Activated CD8-positive, alpha-beta memory T cell treated with anti-CD3 and anti-CD28 coated beads for 1 hour (primary cell): ENCODE results near the gene LPAR1.
"Not testable (repeated sequence)": the region's sequence is repeated elsewhere in the genome, so short reads cannot be mapped to it uniquely, and the experiment has no call there.

ENCODE experiments used
- DNase-seq, 2 donors: peaks; one replicate each; pipeline ENCODE4 v3.0.0-alpha.2; 2020; ENCODE audit warnings: low read depth in 1 of 2; ENCODE audit errors: extremely low read depth in 1 of 2

LPAR1 gene

GRCh38 chr9:110886832-110887231 lies 151.4 kb downstream of the LPAR1 start:
- no peak for DNase-seq

- DNase-seq: no peak
These were observed 158.1 kb downstream of the LPAR1 start for GRCh38 chr9:110880189-110880588.

GRCh38 chr9:110877374-110877773 lies 160.9 kb downstream of the LPAR1 start:
- DNase-seq: no peak

GRCh38 chr9:110876929-110877328 lies 161.3 kb downstream of the LPAR1 start:
- no peak for DNase-seq

GRCh38 chr9:110874963-110875674 lies 163.2 kb downstream of the LPAR1 start:
- DNase-seq: no peak

- no peak for DNase-seq
These were observed 165.3 kb downstream of the LPAR1 start for GRCh38 chr9:110872920-110873319.

GRCh38 chr9:110871736-110872135 lies 166.5 kb downstream of the LPAR1 start:
- no peak for DNase-seq

- no peak for DNase-seq
These were observed 168.3 kb downstream of the LPAR1 start for GRCh38 chr9:110869931-110870330.

GRCh38 chr9:110864011-110864410 lies 174.3 kb downstream of the LPAR1 start:
- no peak for DNase-seq

GRCh38 chr9:110861370-110862110 lies 176.7 kb downstream of the LPAR1 start:
- DNase-seq: not testable (repeated sequence)

- no peak for DNase-seq
These were observed 181.5 kb downstream of the LPAR1 start for GRCh38 chr9:110856772-110857171.

GRCh38 chr9:110850401-110851135 lies 187.7 kb downstream of the LPAR1 start:
- no peak for DNase-seq

GRCh38 chr9:110847671-110848070 lies 190.6 kb downstream of the LPAR1 start:
- no peak for DNase-seq

GRCh38 chr9:110846215-110846614 lies 192.1 kb downstream of the LPAR1 start:
- DNase-seq: no peak

GRCh38 chr9:110844121-110844520 lies 194.1 kb downstream of the LPAR1 start:
- DNase-seq: no peak

- DNase-seq: no peak
These were observed 195.3 kb downstream of the LPAR1 start for GRCh38 chr9:110842986-110843385.

GRCh38 chr9:110842169-110842568 lies 196.1 kb downstream of the LPAR1 start:
- no peak for DNase-seq

GRCh38 chr9:110837401-110838005 lies 200.8 kb downstream of the LPAR1 start:
- no peak for DNase-seq

GRCh38 chr9:110835859-110836271 lies 202.4 kb downstream of the LPAR1 start:
- DNase-seq: no peak

- no peak for DNase-seq
These were observed 202.9 kb downstream of the LPAR1 start for GRCh38 chr9:110835404-110835803.

- no peak for DNase-seq
These were observed 205.3 kb downstream of the LPAR1 start for GRCh38 chr9:110832926-110833325.
